Inferior parietal cortex (tissue), 1 donor: ENCODE data around the gene AGPAT2.

Experiments used
- DNase-seq: peaks from one replicate; pipeline ENCODE4 v3.0.0-alpha.2; 2016; ENCODE audit errors: extremely low spot score

Gene AGPAT2

GRCh38 chr9:136673975-136674785 is 13.1 kb downstream of the AGPAT2 start:
- no peak for DNase-seq

DNA sequence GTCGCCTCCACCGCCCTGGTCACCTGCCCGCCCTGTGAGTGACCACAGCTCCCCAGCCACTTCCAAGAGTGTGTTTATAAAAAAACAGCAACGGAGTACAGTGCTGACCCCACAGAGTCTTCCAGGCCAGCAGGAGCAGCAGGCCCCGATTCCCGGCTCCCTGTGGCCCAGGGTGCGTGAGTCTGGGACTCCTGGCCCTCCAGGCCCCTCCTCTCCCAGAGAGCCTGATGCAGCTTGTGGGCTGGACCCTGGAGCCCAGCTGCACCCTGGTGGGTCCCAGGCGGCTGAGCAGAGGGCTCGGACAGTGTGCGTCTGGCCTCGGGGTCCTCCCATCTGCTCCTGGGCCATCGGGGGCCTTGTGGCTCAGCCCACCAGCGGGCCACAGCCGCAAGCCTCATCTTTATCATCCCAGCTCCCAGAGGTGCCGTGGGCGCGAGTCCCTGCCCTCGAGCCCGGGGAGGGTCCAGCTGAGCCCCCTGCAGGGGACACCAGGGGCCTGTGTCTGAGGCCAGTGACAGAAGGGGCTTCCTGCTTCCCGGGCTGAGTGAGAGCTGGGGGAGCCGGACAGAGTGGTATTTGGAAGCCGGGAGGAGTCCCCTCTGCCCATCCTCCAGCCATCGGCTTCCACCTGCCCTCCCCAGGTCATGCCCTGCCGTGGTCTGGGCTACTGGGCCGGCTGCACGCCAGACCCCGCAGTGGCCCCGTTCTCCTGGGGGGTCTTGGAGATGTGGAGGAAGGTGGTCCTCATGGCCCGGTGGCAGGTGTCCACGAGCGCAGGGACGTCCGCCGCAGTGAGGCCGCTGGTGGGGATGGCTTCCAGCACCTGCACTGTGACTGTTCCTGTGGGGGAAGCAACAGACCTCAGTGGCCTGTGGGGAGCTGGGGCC is 13.9 kb downstream of the AGPAT2 start:
- no peak for DNase-seq

DNA sequence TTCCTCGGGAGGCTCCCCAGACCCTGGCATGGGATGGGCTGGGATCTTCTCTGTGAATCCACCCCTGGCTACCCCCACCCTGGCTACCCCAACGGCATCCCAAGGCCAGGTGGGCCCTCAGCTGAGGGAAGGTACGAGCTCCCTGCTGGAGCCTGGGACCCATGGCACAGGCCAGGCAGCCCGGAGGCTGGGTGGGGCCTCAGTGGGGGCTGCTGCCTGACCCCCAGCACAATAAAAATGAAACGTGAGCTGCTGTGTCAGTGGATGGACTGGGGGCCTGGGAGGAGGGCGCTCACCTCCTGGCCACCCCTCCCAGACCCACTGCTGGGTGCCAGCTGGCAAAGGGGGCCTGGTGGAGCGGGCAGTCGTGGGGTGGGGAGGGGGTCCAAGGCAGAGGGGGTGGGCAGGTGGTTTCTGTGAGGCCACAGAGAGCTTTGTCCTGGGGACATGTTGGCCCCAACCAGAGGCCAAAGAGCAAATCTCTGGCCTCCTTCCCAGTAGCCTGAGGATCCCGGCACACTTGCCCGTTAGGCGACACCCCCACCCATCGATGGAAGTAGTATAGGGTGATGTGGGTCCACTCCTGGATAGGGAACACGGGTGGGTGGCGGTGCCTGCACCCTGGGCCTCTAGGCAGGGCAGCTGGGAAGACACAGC is 14.7 kb downstream of the AGPAT2 start:
- no peak for DNase-seq

GRCh38 chr9:136671646-136672430 is 15.4 kb downstream of the AGPAT2 start:
- no peak for DNase-seq

DNA sequence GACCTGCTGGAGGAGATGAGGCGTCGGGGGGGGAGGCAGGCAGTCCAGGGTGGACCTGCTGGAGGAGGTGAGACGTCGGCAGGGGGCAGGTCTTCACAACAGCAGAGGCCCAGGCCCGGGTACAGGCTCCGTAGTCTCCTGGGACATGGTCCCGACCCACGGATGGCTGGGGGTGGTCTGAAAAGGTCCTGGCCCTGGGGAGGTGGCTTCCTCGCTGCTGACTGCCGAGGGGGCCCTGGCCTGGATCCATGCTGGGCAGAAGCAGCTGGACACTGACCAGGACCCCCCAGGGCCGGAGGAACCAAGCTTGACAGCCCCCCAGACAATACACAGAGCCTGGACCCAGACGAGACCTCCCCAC is 16.0 kb downstream of the AGPAT2 start:
- DNase-seq, result no peak

DNA sequence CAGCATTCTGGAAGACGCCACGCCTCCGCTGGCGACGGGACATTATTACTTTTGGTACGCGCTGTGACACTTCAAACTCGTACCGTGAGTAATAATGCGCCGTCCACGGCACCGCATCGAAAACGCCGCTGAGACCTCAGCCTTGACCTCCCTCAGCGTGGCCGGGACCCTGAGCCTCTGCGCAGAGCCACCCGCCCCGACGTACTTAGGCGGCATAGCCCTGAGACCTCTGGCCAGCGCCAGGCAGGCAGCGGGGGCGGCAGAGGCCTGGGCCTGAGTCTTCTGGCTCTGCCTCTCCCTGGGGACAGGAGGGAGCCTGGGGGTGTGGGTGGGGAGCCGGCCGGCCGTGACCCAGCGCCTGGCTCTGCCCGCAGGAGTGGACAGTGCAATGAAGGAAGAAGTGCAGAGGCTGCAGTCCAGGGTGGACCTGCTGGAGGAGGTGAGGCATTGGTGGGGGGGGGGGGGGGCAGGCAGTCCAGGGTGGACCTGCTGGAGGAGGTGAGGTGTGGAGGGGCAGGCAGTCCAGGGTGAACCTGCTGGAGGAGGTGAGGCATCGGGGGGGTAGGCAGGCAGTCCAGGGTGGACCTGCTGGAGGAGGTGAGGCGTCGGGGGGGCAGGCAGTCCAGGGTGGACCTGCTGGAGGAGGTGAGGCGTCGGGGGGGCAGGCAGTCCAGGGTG is 16.5 kb downstream of the AGPAT2 start:
- no peak for DNase-seq

DNA sequence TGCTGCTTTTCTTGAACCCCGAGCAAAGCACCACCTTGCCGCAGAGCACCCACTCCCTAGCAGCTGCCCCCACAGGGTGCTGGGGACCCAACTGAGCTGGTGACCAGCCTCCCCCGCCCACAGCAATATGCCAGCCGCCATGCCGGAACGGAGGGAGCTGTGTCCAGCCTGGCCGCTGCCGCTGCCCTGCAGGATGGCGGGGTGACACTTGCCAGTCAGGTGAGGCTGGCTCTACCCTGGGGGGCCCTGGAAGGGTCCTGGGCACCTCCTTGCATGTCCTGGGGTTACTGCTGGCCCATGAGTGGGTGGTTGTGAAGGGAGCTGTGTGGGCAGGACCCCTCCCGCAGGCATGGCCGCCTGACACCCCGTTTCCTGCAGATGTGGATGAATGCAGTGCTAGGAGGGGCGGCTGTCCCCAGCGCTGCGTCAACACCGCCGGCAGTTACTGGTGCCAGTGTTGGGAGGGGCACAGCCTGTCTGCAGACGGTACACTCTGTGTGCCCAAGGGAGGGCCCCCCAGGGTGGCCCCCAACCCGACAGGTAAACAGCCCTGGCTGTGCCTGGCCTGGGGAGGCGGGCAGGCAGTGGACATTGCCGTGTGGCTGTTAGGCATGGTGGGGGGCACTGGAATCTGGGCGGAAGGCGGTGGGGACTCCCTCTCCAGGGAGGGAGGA is 17.3 kb downstream of the AGPAT2 start:
- DNase-seq, result no peak

GRCh38 chr9:136668983-136669790 is 18.1 kb downstream of the AGPAT2 start:
- DNase-seq, result no peak

GRCh38 chr9:136667940-136668760 is 19.1 kb downstream of the AGPAT2 start:
- no peak for DNase-seq

DNA sequence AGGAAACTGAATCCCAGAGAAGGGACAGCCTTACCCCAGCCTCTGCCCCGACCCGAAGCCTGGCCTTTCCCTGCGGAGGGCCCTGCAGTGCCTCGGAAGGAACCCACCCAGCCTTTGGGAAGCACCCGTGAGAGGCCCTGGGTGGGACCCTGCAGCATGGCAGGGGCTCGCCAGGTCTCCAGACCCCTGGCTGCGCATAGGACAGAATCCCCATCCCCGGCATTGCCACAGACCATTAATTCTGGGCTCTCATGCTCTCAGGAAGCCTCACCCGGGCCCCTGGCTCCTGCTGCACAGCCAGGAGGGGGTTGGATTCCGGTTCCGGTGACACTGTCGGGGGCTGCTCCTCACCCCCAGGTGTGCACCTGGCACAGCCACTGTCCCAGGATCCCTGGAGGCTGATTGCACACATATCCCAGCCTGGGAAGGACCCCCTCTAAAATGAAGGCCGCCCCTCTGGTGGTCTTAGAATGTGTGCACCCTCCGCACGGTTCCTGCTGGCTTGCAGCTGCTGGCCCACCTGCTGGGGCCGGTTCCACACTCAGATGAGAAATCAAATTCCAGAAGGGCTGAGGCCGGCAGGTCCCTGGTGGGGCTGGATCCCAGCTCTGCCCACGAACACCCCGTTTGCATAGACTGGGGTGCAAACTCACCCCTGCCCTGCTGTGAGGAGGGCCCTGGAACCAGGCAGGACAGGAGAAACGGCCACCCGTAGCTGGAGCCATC is 19.9 kb downstream of the AGPAT2 start:
- DNase-seq, result no peak

GRCh38 chr9:136666372-136667213 is 20.7 kb downstream of the AGPAT2 start:
- DNase-seq, result no peak

DNA sequence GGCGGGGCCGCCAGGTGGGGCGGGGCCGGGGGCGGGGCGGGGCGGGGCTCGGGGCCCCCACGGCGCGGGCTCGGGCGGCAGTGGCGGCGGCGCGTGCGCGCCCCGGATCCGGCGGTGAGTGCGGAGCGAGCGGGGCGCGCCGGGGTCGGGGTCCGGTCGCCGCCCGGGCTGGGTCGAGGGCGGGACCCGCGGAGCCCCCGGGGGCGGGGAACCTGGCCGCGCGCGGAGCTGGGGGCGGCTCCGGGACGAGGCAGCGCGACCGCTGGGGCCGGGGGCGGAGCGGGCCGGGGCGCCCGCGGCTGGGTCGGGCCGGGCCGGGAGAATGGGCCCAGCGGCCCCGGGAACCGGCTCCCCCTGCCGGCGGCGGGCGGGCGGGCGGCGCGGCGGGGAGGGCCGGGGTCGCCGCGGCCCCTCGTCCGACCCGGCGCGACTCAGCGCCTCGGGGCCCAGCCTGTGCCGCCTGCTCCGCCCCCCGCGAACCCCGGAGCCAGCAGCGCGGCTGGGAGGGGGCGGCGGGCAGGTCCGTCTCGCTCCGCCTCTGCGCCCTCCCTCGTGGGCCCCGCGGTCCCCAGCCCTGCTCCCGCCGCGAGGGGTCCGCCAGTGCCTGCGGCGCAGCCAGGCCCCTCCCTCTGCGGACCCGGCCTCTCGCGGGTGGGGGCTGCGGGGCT is 21.4 kb downstream of the AGPAT2 start:
- DNase-seq, result no peak

DNA sequence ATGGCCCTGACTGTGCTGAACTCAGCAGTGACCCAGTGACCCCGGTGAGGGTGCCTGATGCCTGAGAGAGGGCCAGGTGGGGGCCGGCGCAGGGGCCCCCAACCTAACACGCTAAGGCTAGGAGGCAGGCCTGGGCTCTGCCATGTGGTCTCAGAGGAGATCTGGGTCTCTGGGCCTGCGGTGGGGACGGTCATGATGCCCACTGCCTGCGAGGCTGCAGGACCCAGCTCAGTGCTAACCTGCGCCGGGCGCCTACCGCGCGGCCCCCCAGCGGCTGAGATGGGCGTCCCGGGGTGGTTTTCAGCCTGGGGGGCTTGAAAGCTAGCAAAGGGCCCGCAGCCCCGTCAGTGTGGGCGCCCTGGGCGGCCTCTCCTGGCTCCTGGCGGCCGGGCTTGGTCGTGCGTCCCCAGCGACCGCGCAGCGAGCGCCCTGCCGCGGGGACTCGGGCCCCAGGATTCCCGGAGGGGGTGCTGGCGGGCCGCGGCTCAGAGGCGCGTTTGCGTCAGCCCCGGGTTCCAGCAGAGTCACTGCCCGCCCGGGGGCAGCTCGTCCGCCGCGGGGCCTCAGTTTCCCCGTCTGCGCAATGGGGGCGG is 22.1 kb downstream of the AGPAT2 start:
- DNase-seq, result no peak

GRCh38 chr9:136664000-136664915 is 23.0 kb downstream of the AGPAT2 start:
- no peak for DNase-seq
